ENCODE data around the gene SNX33.
"Not testable (repeated sequence)": the region's sequence is repeated elsewhere in the genome, so short reads cannot be mapped to it uniquely, and the experiment has no call there.

The SNX33 gene

DNA sequence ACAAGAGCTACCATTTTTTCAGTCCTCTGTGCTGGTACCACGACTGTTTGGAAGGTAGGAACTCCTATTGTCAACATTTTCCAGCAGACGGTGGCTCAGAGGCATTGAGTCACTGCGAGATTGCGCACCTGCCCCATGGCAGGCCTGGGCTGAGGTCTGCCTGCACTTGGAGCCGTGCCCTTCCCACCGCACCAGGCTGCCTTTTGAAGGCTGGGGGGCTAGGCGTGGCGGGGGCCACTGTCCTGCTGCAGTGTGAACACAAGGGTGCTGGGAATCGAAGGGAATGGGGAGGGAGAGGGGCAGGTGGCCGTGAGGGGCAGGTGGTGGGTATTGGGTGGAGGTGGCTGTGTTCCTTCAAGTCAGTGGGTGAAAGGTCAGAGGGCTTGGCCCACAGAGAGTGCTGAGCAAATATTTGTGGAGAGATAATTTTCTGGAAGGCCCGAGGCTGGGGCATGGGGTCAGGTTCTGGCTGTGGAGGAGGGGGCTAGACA is 16.3 kb downstream of the SNX33 start:
- no peak for DNase-seq

DNA sequence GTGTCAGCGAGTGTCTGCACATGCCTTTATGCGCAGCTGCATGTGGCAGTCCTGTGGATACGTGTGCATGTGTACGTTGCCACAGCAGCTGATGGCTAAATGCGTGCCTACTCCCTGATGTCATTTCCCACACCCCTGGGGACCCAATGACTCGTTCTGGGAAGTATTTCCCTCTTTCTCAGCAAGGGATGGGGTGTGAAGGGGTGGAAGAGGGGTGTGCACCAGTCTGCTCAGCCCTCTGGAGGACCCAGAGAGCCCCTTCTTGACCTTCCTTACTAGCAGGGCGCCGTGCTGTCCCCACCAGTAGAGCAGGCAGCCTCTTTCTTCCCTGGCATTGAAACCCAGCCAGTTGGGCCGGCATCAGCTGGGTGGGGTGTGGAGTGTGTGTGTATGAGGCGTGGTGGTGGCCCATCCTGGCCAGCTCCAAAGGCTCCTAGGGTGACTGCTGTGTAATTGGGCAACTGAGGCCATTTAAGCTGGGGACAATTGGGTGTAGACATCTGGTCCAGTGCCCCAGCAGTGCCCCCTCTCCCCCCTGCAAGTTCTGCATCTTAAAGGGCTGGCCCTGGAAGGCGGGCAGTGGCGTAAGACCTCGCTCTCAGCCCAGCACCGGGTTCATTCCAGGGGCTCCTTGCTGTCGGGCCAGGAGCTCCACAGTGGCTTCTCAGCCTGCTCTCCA is 19.2 kb downstream of the SNX33 start:
- no peak for DNase-seq

DNA sequence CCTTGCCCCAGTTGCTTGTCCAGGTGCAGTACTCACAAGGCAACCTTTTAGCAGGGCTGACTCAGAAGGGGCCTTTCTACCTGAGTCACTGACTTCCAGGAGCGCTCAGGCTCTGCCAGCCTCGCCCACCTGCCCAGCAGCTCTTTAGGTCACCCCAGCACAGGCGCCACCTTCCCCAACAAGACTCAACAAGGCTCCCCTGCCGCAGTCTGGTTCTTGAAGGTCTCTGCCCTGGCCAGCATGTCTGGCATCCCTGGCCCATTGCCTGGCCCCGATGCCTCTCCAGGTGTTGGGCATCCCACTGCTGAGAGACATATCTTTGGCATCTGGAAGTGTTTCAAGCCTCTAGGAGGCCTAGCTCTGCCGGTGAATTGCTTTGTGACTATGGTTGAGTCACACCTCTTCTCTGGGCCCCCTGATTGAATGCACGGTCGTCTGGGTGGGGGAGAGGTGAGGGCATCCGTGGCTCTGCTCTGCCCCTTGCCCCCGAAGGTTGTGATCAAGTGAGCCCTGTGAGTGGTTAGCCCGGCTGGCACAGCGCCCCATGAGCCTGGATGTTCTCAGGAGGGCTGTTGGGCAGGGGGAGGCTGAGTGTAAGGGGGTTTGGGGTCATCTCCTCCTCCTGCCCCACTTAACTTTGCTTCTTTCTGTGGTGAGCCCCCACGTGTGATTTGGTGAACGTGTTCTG is 21.6 kb downstream of the SNX33 start:
- DNase-seq: no peak

DNA sequence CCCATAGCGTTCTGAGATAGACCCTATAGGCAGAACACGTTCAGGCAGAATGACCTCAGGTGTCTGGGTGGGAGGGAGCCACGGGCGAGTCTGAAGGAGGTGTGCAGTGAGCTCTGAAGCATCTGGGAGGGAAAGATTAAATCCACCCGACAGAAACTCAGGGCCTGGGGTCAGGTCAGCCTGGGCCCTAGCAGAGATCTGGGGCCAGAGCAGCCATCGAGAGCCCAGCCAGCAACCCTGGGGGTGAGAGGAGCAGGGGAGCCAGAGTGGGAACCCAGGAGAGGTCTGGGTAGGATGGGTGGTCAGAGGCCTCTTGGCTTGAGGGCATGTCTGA is 22.1 kb downstream of the SNX33 start:
- no peak for DNase-seq

DNA sequence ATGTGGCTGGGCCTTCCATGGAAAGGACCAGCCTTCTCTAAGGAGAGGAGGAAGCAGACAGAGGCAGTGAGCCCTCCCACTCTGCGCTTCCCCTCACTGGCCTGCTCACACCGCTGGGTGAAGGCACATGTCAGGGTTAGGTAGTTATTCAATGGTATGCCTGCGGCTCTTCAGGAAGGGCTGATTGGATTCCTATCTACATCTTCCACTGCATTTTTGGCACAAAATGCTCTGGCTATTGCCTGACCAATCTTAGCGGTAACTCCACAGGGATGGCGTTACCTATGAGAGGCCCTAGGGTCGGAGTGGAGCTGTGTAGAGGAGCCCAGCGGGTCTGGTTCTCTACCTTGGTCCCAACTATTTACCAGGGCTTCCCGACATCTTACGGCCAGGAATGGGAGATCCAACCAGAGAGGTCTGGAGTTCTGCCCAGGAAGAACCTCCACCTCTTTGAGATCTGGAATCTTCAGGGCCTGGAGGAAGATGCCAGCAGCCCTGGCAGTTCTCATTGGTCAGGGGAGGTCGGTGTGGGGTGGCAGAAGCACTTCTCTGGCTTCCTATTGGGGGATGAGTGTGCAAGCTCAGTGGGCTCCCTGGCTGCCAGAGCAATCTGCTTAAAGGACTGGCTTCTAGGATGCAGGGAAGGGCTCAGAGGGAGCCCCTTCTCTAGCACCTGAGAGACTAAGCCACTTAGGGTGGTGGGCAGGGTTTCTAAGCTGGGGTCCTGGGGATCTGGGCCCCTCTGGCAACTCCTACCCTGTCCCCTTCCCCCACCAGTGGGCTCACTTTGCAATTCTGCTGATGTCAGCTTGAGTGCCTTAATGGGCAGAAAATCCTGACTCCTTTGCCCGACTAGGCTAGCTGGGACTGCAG is 24.3 kb downstream of the SNX33 start:
- DNase-seq: no peak

DNA sequence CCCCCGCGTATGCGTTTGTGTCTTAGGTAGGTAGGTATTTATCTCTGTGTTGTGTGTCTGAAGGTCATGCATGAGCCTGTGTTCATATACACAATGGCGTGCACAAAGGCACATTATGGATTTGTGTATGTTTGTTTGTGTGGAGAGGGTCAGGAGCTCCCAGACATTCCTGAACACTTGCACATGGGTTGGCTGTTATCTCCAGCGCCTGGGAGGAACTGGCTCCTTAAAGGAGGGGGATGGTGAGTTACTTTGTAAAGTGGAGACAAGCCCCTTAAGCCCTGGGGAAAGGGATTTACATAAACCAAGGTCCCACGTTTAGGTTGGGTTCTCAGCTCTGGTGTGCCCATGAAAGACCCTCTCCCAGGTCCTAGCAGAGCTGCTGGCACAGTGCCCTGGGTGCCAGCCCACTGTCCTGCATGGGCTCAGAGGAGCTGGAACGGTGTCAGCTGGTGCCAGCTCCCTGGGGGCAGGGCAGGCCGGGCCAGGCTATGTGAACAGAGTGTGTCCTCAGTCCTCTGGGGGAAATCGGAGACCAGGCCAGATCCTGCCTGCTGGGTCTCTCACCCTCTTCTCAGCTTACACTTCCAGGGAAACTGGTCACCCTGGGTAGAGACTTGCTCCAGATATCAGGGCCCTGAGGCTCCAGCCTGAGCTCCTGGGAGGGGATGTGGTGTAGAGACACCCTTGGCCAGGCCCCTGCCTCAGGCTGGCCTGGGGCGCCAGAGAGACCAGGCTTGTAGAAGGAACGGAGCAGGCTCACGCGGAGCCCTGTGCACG is 25.1 kb downstream of the SNX33 start:
- no peak for DNase-seq

DNA sequence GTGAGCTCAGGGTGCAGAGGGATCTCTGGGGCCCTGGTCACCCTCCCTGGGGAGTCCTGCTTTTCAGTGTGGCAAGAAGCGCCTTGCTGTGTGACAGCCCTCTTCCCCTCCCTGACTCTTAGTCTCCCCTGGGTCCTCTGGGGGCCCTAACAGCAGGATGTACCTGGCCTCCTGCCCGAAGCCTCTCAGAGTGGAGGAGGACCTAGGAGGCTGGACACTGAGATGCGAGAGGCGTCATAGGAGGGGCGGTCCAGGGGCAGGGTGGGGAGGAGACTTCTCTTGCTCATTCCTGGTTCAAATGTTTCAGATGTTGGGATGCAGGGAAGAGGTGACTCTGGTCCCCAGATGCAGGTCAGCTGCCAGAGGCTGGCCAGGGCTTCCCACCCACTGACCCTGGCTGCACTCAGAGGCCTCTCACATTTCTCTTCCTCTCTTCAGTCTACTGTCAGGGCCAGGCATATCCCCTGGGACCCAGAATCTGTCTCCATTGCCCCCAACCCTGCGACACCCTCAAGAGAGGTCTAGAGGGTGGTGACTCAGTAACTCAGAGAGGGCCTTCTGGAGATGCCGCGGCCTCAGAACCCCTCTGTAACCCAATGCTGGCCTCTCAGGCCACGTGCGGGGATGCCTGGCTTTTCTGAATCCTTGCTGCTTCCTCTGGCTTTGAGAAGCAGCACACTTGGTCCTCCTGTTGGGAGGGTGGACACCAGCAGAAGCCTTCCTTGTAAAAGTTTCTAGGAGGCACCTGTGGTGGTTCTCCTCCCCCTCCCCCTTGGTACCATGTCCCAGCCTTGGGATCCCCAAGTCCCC is 25.9 kb downstream of the SNX33 start:
- DNase-seq: no peak

DNA sequence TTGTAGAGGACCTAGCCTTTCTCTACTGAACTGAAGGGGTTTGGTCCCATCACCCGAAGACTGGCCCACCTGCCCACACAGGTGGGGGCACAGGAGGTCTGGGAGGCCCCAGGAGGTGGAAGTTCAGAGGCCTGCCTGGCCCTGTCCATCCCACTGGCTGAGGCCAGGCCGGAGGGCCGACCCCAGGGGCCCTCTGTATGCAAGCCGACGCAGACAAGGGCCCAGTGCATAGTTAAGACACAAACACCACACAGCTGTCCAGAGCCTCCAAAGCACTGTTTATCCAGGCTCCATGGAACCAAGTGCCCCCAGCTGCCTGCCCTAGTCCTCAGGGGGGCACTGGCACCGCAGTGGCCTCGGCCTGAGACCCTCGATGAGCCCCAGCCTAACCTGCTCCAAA is 26.7 kb downstream of the SNX33 start:
- DNase-seq: no peak

DNA sequence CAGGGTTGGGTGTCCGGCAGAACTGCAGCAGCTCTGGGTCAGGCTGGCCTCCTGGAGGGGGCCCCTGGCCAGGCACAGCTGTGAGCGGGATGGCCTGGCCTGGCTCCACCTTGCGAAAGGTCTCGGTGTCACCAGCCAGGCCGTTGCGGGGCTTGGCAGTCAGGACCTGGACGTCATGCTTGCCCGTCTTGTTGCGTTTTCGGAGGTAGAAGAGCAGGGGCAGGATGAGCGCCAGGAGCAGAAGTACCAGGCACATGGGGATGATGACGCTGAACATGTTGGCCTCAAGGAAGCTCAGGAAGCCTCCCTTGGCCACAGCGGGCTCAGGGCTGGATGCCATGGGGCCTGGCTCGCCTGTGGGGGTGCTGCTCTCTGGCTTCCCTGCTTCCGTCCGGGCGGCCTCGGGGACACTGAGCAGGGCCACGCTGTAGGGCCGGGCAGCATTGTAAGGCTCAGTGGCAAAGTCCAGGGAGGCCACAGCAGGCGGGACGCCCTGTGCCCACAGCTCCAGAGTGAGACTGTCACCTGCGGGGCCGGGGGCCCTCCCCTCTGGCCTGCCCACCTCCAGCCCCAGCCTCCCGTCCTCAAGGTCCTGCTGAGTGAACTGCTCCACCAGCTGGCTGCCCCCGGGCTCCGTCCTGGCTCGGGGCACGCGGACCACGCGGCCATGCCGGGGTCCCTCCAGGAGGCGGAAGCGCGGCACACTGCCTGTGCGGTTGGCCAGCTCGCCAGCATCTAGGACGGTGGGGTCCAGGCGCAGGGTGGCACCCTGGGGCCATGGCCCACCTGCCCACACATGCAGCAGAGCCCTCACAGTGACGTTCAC is 28.1 kb downstream of the SNX33 start:
- no peak for DNase-seq

DNA sequence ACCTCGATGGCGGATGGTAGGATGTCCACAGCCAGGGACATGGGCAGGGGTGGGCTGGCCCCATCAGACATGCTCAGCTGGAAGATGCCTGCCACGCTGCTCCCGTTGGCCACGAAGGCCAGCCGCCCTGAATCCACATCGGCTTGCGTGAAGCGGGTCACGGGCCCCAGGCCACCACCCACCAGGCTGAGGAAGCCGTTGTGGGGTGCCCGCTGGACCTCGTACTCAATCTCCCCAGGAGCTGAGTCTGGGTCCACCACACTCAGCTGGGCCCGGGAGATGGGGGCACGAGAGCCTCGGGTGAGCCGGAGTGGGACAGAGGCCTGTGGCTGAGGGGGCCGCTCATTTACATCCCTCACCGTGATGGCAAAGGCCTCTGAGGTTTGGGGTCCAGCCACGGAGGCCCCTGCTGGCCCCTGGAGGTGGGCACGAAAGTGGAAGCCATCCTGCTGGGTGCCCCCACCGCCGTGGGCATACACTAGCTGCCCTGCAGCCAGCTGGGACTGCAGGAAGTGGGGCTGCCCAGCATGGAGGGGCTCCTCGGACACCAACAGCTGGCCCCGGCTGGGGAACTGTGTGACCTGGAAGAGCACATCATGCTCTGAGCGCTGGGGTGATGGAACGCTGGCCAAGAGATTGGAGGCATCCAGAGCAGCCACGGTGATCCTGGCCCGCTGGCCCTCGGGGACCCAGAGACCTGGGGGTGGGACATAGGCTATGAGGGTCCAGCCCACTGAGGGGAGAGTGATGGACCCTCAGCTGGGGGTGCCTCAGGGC is 29.2 kb downstream of the SNX33 start:
- DNase-seq: no peak

DNA sequence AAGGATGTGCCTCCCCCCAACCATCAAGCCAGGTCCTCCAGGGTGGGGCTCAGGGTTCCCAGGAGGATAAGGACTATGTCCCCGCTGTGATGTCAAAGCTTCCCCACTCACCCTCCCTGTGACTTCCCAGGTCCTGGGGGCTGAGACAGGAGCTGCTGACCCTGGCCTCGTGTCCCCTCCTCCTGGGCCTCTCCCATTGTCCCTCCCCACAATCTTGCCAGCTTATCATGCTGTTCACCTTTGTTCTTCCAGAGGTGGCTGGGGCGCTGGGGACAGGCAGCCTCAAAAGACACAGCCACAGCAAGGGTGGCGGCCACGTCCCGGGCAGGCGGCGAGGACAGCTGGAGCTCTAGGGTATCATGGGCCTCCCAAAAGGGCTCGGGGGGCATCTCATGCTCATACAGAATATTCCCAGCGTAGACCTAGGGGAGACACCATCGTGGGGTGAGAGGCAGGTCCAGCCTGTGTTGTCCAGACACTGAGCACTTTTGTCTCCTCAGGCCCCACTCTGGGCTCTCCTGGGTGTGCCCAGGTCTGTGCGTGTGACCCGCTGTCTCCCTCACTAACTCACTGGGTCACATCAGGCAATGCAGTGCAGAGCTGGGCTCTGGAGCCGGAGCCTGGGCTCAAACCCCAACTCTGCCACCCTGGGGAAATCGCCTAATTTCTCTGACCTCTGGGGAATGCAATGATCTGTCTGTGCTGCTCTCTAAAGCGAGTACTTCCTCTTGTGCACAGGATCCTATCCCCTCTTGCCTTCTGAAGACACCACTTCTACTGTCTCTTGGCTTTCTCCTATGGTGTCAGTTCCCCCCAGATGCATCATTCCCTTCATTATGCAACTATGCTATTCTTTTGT is 30.0 kb downstream of the SNX33 start:
- DNase-seq: no peak

DNA sequence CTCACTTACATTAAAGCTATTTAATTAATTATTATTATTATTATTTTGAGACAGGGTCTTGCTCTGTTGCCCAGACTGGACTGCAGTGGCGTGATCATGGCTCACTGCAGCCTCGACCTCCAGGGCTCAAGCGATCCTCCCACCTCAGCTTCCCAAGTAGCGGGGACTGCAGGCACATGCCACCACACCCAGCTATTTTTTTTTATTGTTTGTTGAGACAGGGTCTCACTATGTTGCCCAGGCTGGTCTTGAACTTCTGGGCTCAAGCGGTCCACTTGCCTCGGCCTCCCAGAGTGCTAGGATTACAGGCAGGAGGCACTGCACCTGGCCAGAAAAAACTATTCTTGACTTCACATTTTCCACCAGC is 30.6 kb downstream of the SNX33 start:
- not testable (repeated sequence) for DNase-seq

DNA sequence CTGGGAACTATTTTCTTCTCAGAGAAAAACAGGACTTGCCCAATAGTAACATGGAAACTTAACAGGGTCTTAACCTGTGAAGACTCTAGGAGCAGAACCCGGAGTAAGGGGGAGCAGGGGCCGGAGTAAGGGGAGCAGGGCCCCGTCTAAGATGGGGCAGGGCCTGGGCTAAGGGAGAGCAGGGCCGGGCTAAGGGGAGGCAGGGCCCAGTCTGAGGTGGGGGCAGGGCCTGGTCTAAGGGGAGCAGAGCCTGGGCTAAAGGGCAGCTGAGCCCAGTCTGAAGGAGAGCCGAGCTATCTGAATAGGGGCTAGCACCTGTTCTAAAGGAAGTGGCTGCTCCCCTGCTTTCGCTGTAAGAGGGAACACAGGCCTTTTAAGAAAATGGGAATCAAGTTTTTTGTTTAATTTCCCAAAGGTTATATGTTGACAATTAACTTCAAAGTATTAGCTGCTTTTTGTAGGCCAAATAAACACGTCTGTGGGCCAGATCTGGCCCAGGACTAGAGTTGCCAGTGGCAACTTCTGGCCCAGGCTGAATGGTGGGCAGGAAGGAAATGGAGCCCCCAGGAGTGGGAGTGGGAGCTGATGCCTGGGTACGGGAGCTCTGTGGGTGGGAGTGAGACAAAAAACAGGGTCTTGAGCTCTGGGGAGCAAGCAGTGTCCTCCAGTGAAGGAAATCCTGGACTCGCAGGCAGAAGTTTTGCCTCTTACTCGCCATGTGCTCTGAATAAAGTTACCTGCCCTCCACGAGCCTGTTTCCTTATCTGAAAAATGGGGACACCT is 32.5 kb downstream of the SNX33 start:
- no peak for DNase-seq

DNA sequence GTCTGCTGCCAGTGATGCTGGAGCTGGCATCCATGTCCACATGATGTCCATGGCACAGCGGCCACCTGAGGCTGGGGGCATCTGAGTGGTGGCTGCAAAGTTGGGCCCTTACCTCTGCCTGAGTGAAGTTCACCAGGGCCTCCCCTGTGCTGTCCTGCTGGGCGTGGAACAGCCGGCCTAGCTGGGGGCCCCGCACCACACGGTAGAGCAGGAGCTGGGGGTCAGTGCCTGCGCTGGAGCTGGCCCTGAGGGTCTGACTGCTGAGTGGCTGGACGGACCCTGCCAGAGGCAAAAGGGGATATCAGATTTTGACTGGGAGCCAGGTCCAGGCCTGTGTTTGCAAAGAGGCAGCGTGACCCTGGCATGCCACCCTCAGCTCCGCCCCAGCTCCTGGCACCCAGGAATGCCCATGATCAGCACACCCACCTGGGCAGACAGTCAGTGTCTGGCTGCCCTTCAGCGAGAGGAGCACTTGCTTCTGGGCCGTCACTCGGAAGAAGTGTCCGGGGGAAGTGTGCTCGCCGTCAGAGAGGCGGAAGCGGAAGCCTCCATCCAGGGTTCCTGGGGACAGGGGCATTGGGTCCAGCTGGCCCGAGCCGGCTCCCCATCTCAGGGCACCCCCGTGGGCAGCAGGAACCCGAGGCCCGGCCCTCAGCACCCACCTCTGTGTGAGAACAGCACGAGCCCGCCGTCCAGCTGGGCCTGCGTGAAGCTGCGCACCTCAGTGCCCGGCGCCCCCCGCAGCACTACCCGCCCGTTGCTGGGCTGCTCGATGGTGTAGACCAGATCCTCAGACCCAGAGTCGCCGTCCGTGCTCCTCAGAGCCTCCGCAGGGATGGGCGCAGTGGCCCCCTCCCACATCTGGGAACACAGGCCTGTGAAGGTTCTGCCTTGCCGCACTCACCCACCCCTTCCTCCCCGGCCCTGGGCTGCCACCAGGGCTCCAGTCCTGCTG is 34.7 kb downstream of the SNX33 start:
- DNase-seq: no peak

DNA sequence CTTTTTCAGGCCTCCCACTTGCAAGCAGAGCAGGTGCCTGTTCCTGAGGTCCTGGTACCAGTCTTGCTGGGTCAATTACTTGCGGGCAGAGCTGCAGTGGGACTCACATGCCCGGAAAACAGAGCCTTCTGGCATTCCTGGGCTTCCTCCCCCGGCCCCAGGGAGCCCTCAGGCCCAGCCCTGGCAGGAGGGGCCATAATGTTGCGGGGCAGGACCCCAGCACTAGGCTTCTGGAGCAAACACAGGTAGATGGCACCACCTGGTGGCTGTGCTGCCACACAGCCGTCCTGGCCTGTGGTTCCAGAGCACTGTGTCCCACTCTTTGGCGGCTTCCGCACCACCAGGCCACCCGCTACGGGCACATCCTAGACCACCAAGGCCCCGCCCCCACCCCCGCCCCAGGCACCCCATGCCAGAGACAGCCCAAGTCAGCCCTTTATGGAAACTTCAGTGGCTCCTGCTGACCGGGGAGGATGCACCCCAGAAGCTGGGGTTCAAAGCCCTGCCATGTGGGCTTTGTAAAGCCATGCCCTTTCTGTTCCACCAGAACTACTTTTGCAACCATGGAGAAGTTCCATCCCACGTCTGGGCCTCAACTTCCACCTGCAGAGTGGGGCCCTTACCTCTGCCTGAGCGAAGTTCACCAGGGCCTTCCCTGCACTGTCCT is 36.1 kb downstream of the SNX33 start:
- peak; percentile 70 for DNase-seq

DNA sequence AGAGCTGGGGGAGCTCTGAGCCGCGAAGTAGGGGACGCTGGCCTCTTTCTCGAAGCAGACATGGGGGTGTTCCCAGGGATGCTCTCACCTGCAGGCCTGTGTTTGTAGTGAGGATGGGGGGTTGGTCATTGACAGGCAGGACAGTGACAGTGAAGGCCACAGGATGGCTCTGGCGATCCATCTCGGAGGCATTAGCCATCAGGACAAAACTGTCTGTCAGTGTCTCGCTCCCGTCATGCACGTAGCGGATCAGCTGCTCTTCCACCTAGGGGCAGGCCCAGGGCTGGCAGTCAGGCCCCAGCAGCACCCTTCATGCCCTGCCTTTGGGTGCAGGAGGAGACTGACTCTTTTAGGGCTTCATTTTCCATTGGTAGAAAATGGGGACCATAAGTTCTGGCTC is 36.9 kb downstream of the SNX33 start:
- DNase-seq: no peak

DNA sequence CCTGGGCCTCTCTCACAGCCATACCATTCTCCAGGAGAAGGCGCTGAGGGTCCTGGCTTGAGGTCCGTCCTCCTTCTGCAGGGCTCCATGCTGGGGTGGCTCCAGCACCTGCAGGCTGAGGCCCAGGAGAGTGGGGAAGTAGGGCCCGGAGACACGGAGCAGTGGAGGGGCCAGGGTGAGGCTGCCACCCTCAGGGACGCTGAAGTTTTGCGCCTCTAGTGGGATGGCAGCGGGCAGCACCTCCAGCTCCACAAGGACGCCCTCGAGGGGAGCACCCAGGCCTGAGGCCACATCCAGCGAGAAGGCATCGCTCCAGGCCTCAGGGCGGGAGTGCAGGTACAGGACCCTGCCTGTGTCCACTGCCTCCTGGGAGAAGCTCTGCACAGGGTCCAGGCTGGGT is 37.5 kb downstream of the SNX33 start:
- DNase-seq: no peak

Measured in activated T-cell treated with anti-CD3 and anti-CD28 coated beads, Interleukin-2, amount 50 U/mL, for 1 hour (primary cell).